ENCODE data around the gene HOXA11. TPM values are rescaled to one million over a fixed set of nuclear protein-coding genes. Genes with fewer than 3 reads are reported as not detected.
A peak's percentile ranks its signal among the peaks of the same experiment; 100 is the strongest.

The HOXA11 gene
- total and polyA plus RNA-seq, 10 donors, result not detected

DNA sequence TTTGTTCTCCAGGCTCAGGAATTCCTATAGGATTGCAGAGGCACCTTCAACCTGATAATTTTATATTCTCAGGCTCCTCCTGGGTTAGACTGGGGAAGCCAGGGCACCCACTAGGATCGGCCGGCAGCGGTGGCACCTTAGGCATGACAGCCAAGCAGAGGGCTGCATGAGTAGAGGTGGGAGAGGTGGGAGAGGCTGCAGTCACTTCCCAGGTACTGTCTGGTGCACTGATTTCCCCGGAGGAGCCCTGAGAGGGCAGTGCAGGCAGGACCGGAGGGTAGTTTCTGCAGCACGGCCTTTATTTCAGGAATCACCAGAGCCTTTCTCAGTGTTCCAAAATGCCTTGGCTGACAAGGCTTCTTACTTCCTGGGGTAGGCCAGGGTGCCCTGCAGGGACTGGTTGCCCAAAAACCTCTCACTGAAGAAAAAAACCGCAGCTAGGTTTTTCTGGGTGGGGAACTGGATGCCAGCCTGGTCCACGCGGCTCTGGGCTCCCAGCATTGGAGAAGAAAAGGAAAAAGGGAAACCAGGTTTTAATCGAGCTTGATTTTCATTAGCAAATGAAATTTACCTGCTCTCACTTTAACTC is 18.4 kb upstream of the HOXA11 start:
- 0 to 14% (median 14%) methylated on average over 6 to 10 of the region's 10 CpGs for WGBS, 5 donors
- Histone ChIP-seq H3K36me3 (no peaks in the 10 kb centered on the region), H3K9me3 (no peaks in the 10 kb centered on the region), H3K27me3 (replicated peaks in 1 of 7) (peaks cover 24 to 100% (median 96%) of the 10 kb centered on the region in 7 donors), H3K27ac (no peak overlapping the region), H3K4me1 (peaks cover 12 to 64% (median 48%) of the 10 kb centered on the region in 6 donors), H3K4me3 (no peak overlapping the region)
- DNase-seq, result no peak
- intact Hi-C loops (cut with DNase I; ENCODE audit: low total_unique reads), result no loop called here
- no peak for TF ChIP-seq POLR2AphosphoS5 (IDR thresholded peaks at IDR 0.05)
- TF ChIP-seq, protein P1, sequence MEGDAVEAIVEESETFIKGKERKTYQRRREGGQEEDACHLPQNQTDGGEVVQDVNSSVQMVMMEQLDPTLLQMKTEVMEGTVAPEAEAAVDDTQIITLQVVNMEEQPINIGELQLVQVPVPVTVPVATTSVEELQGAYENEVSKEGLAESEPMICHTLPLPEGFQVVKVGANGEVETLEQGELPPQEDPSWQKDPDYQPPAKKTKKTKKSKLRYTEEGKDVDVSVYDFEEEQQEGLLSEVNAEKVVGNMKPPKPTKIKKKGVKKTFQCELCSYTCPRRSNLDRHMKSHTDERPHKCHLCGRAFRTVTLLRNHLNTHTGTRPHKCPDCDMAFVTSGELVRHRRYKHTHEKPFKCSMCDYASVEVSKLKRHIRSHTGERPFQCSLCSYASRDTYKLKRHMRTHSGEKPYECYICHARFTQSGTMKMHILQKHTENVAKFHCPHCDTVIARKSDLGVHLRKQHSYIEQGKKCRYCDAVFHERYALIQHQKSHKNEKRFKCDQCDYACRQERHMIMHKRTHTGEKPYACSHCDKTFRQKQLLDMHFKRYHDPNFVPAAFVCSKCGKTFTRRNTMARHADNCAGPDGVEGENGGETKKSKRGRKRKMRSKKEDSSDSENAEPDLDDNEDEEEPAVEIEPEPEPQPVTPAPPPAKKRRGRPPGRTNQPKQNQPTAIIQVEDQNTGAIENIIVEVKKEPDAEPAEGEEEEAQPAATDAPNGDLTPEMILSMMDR (IDR thresholded peaks at IDR 0.05 in 8 of 11, conservative IDR thresholded peaks at IDR 0.05 in 3 of 11), result no peak
- TF ChIP-seq POLR2A (IDR thresholded peaks at IDR 0.05), result no peak

DNA sequence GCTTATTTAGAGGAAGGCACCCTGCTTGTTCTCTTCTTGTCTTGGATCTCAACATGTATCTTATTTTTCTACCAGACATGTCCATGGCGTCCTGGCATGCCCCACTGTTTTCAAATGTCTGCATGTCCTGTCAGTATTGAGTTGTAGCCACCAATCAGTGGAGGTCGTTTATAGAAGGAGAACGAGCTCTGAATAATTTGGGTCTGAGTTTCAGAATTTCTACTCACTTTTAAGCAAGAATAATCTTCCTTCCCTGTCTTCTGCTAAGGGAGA is 17.8 kb upstream of the HOXA11 start:
- intact Hi-C loops (cut with DNase I; ENCODE audit: low total_unique reads), result no loop called here
- H3K4me1 ChIP-seq, result peaks cover 12 to 71% (median 54%) of the 10 kb centered on the region in 6 donors
- H3K27ac ChIP-seq, result no peak overlapping the region
- 5 to 16% (median 10%) methylated on average over 3 of the region's 3 CpGs for WGBS, 5 donors
- no peaks in the 10 kb centered on the region for H3K9me3 ChIP-seq
- DNase-seq, result no peak
- H3K27me3 ChIP-seq (replicated peaks in 1 of 7), result peaks cover 26 to 100% (median 96%) of the 10 kb centered on the region in 7 donors
- no peak for TF ChIP-seq POLR2A (IDR thresholded peaks at IDR 0.05)
- TF ChIP-seq, protein P1 (IDR thresholded peaks at IDR 0.05 in 8 of 11, conservative IDR thresholded peaks at IDR 0.05 in 3 of 11), result no peak
- TF ChIP-seq POLR2AphosphoS5 (IDR thresholded peaks at IDR 0.05), result no peak
- no peaks in the 10 kb centered on the region for H3K36me3 ChIP-seq
- H3K4me3 ChIP-seq, result no peak overlapping the region

DNA sequence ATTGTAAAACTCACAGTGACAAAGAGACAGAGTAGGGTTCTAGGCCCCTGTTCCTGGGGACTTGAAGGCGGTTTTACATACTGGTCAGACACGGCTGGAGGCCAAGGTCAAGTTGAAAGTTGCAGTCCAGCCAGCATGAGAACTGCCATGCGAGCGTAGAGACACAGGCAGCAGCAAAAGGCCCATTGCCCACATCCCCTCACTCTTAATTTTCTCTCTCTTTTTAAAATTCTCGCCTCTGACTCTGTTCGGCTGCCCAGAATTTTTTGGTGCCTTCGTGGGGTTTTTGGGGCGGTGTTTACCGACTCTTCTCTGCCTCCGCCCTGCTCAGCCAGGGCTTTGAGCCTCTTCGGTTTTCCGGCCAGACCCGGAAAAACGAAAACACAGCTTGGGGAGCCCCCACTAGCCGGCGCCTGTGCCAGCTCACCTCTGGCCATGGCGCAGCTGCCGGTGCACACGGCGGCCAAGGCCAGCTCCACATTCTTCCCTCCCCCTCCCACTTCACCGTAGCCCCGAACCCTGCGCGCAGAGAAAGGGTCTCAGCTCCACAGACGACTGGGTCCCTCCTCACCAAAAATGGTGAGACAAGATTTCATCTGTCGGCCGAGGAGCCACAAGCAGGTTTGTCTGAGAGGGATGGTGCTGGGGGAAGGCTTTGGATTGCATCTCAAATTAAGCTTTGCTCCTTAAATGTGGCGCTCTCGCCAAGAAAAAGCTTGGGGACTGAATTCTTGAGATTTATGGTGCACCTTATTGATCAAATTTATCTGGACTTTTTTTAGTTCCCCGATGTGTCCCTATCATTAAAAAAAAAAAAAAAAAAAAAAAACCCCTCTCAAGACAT is 17.2 kb upstream of the HOXA11 start:
- Histone ChIP-seq H3K4me1 (peaks cover 12 to 72% (median 54%) of the 10 kb centered on the region in 6 donors), H3K27ac (no peak overlapping the region), H3K27me3 (replicated peaks in 1 of 7) (peaks cover 26 to 100% (median 96%) of the 10 kb centered on the region in 7 donors), H3K9me3 (no peaks in the 10 kb centered on the region), H3K4me3 (no peak overlapping the region), H3K36me3 (no peaks in the 10 kb centered on the region)
- peak; percentile 34 for DNase-seq
- intact Hi-C loops (cut with DNase I; ENCODE audit: low total_unique reads), result no loop called here
- 13 to 29% (median 18%) methylated on average over 19 to 30 of the region's 30 CpGs for WGBS, 5 donors
- TF ChIP-seq POLR2A (IDR thresholded peaks at IDR 0.05) (no peak), POLR2AphosphoS5 (IDR thresholded peaks at IDR 0.05) (peak in 2 of 3 donors; percentile 19 to 60)

DNA sequence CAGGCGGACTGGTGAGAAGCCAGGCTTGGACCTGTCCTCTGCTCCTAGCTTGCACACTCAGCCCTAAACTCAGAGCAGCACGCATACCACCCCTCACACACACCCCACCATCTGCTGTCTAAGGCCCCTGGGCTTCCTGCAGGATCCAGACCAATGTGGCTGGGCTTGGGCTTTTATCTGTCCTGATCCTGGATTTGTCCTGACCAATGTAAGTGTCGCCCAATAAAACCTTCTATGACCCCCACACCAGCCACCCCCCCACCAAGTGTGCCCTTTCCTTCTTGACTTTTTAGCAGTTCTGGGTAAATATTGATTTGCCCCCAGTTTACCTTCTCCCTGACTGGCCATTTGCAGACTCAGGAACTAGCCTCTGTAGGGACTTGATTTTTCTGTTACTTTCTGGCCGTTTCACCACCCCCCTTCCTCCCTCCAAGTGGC is 16.6 kb upstream of the HOXA11 start:
- Histone ChIP-seq H3K4me3 (peak overlapping the region in 4 of 8 donors; percentile 5 to 68 (median 6)), H3K27ac (no peak overlapping the region), H3K9me3 (no peaks in the 10 kb centered on the region), H3K27me3 (replicated peaks in 1 of 7) (peaks cover 24 to 100% (median 96%) of the 10 kb centered on the region in 7 donors), H3K36me3 (no peaks in the 10 kb centered on the region), H3K4me1 (peaks cover 12 to 72% (median 54%) of the 10 kb centered on the region in 6 donors)
- TF ChIP-seq, protein P1 (IDR thresholded peaks at IDR 0.05 in 8 of 11, conservative IDR thresholded peaks at IDR 0.05 in 3 of 11), result no peak
- TF ChIP-seq POLR2A (IDR thresholded peaks at IDR 0.05) (no peak), POLR2AphosphoS5 (IDR thresholded peaks at IDR 0.05) (no peak)
- peak; percentile 39 for DNase-seq
- intact Hi-C loops (cut with DNase I; ENCODE audit: low total_unique reads), result no loop called here
- 7 to 13% (median 12%) methylated on average over 4 of the region's 4 CpGs for WGBS, 5 donors
